DMS79 (cell line): ENCODE data around the gene ANKS4B.

Experiments used
- DNase-seq: peaks from one replicate; lab custom pipeline; 2025; lab: John Stamatoyannopoulos, UW

Gene ANKS4B

GRCh38 chr16:21300309-21301167 lies 67.0 kb downstream of the ANKS4B start:
- peak; percentile 92 for DNase-seq

GRCh38 chr16:21301168-21301894 lies 67.8 kb downstream of the ANKS4B start:
- DNase-seq: peak; percentile 4

GRCh38 chr16:21301895-21302291 lies 68.4 kb downstream of the ANKS4B start:
- DNase-seq: no peak

DNA sequence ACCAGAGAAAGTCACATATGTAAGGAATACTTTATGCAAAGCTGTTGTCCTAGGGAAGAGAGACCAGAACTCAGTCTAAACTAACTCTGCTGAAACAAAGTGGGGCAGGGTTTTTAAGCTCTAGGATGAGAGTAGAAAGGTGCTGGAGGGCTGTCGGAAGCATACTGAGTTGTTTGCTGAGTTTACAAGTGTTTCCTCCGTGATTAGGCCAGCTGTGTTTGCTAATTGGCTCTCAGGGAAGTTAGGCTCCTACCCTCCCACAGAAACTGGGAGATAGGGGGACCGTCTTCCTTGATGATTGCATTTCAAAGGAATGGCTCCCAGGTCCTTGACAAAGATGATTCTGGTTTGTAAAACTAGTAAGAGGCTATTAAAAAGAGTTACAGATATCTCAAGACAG lies 69.0 kb downstream of the ANKS4B start:
- DNase-seq: no peak

- DNase-seq: no peak
These were observed 69.5 kb downstream of the ANKS4B start for GRCh38 chr16:21302898-21303528.
